Liver (tissue), 3 donors: ENCODE measurements around the gene FBLL1.

Experiments
- EGR1 ChIP-seq, 2 donors: IDR thresholded peaks; 2 replicates each; pipeline ENCODE4 v1.6.1; 2016 to 2018; ENCODE audit warnings: antibody characterized with exemption in 2 of 2, low read depth in 2 of 2
- FOXA1 ChIP-seq: IDR thresholded peaks from 2 replicates; pipeline ENCODE4 v1.6.1; 2016; ENCODE audit warnings: antibody characterized with exemption
- GABPA ChIP-seq, 2 donors: IDR thresholded peaks in 1 of 2; conservative IDR thresholded peaks in 1 of 2; 2 replicates each; pipeline ENCODE4 v1.6.1; 2016; ENCODE audit warnings: antibody characterized with exemption in 2 of 2, mild to moderate bottlenecking in 1 of 2, moderate library complexity in 1 of 2
- HNF4A ChIP-seq, 2 donors: conservative IDR thresholded peaks; 2 replicates each; pipeline ENCODE4 v1.6.1; 2016; ENCODE audit warnings: antibody characterized with exemption in 2 of 2, mild to moderate bottlenecking in 2 of 2
- JUND ChIP-seq, 2 donors: IDR thresholded peaks; 2 replicates each; pipeline ENCODE4 v1.6.1; 2016; ENCODE audit warnings: antibody characterized with exemption in 2 of 2
- NR2F2 ChIP-seq: IDR thresholded peaks from 2 replicates; pipeline ENCODE4 v1.6.1; 2016; ENCODE audit warnings: antibody characterized with exemption
- RAD21 ChIP-seq, 2 donors: IDR thresholded peaks; 2 replicates each; pipeline ENCODE4 v1.6.1; 2016; ENCODE audit warnings: antibody characterized with exemption in 2 of 2, mild to moderate bottlenecking in 2 of 2
- SP1 ChIP-seq: IDR thresholded peaks from 2 replicates; pipeline ENCODE4 v1.6.1; 2018; ENCODE audit warnings: antibody characterized with exemption, mild to moderate bottlenecking
- TAF1 ChIP-seq: conservative IDR thresholded peaks from 2 replicates; pipeline ENCODE4 v1.6.1; 2016; ENCODE audit warnings: antibody characterized with exemption, mild to moderate bottlenecking
- TF ChIP-seq, protein P1 (sequence below): fragments of 150-350 bp; IDR thresholded peaks from 2 replicates; pipeline ENCODE4 v1.5.1; 2017; ENCODE audit warnings: improper control_type of control experiment, low read depth, low read length; ENCODE audit not compliant: missing input control
- TF ChIP-seq, protein P2 (sequence below): IDR thresholded peaks from 2 replicates; pipeline ENCODE4 v1.6.1; 2016; ENCODE audit warnings: antibody characterized with exemption, mild to moderate bottlenecking
- TF ChIP-seq, protein P3 (sequence below): IDR thresholded peaks from 2 replicates; pipeline ENCODE4 v1.6.1; 2016; ENCODE audit warnings: antibody characterized with exemption
- donor health status: healthy.
- donor health status: healthy.

DNA sequence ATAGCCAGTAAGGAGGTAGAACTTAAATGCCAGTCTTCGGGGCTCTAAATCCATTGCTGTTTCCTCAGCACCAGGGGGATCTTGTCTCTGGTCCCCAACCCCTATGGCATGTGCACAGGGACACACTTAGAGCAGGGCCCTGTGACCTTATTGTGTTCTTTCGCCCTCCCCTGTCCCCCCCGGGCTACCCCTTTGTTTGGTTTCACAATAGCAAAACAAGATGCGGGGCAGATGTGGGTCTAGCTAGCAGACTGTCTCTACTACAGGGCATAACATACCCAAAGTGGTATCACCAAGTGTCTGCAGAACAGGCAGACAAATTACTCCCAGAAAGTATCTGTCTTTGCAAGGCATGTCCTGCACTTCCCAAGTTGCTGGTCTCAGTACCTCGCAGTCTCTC lies 2.1 kb downstream of the FBLL1 start:
- TF ChIP-seq, protein P1, sequence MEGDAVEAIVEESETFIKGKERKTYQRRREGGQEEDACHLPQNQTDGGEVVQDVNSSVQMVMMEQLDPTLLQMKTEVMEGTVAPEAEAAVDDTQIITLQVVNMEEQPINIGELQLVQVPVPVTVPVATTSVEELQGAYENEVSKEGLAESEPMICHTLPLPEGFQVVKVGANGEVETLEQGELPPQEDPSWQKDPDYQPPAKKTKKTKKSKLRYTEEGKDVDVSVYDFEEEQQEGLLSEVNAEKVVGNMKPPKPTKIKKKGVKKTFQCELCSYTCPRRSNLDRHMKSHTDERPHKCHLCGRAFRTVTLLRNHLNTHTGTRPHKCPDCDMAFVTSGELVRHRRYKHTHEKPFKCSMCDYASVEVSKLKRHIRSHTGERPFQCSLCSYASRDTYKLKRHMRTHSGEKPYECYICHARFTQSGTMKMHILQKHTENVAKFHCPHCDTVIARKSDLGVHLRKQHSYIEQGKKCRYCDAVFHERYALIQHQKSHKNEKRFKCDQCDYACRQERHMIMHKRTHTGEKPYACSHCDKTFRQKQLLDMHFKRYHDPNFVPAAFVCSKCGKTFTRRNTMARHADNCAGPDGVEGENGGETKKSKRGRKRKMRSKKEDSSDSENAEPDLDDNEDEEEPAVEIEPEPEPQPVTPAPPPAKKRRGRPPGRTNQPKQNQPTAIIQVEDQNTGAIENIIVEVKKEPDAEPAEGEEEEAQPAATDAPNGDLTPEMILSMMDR = no peak
- TF ChIP-seq, protein P2, sequence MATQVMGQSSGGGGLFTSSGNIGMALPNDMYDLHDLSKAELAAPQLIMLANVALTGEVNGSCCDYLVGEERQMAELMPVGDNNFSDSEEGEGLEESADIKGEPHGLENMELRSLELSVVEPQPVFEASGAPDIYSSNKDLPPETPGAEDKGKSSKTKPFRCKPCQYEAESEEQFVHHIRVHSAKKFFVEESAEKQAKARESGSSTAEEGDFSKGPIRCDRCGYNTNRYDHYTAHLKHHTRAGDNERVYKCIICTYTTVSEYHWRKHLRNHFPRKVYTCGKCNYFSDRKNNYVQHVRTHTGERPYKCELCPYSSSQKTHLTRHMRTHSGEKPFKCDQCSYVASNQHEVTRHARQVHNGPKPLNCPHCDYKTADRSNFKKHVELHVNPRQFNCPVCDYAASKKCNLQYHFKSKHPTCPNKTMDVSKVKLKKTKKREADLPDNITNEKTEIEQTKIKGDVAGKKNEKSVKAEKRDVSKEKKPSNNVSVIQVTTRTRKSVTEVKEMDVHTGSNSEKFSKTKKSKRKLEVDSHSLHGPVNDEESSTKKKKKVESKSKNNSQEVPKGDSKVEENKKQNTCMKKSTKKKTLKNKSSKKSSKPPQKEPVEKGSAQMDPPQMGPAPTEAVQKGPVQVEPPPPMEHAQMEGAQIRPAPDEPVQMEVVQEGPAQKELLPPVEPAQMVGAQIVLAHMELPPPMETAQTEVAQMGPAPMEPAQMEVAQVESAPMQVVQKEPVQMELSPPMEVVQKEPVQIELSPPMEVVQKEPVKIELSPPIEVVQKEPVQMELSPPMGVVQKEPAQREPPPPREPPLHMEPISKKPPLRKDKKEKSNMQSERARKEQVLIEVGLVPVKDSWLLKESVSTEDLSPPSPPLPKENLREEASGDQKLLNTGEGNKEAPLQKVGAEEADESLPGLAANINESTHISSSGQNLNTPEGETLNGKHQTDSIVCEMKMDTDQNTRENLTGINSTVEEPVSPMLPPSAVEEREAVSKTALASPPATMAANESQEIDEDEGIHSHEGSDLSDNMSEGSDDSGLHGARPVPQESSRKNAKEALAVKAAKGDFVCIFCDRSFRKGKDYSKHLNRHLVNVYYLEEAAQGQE = no peak
- TF ChIP-seq HNF4A (conservative IDR thresholded peaks at IDR 0.05) = no peak
- TF ChIP-seq NR2F2 = no peak
- TF ChIP-seq RAD21 (IDR thresholded peaks at IDR 0.05) = no peak
- no peak for TF ChIP-seq EGR1 (IDR thresholded peaks at IDR 0.05; ENCODE audit: low read depth in 2 of 2)
- TF ChIP-seq GABPA (IDR thresholded peaks at IDR 0.05 in 1 of 2, conservative IDR thresholded peaks at IDR 0.05 in 1 of 2) = no peak
- TF ChIP-seq SP1 = no peak
- no peak for TF ChIP-seq JUND (IDR thresholded peaks at IDR 0.05)
- TF ChIP-seq, protein P3, sequence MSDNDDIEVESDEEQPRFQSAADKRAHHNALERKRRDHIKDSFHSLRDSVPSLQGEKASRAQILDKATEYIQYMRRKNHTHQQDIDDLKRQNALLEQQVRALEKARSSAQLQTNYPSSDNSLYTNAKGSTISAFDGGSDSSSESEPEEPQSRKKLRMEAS = no peak
- TF ChIP-seq TAF1 = no peak
- no peak for TF ChIP-seq FOXA1
